ENCODE results near the gene ERBB4.
A peak's percentile ranks its signal among the peaks of the same experiment; 100 is the strongest.
"Not testable (repeated sequence)": the region's sequence is repeated elsewhere in the genome, so short reads cannot be mapped to it uniquely, and the experiment has no call there.

Gene ERBB4

GRCh38 chr2:212194396-212194795 is 344.2 kb downstream of the ERBB4 start:
- no peak for DNase-seq

- DNase-seq: no peak
These were observed 344.8 kb downstream of the ERBB4 start for GRCh38 chr2:212193803-212194202.

- no peak for DNase-seq
These were observed 345.5 kb downstream of the ERBB4 start for GRCh38 chr2:212193056-212193455.

- DNase-seq: not testable (repeated sequence)
These were observed 347.2 kb downstream of the ERBB4 start for GRCh38 chr2:212191438-212191837.

- no peak for DNase-seq
These were observed 352.4 kb downstream of the ERBB4 start for GRCh38 chr2:212186166-212186565.

- DNase-seq: peak; percentile 19
These were observed 357.0 kb downstream of the ERBB4 start for GRCh38 chr2:212181646-212182045.

GRCh38 chr2:212180408-212181083 is 358.1 kb downstream of the ERBB4 start:
- no peak for DNase-seq

GRCh38 chr2:212177724-212178123 is 360.9 kb downstream of the ERBB4 start:
- no peak for DNase-seq

GRCh38 chr2:212176151-212176550 is 362.5 kb downstream of the ERBB4 start:
- DNase-seq: no peak

GRCh38 chr2:212173756-212174510 is 364.7 kb downstream of the ERBB4 start:
- DNase-seq: peak; percentile 8

GRCh38 chr2:212173331-212173730 is 365.3 kb downstream of the ERBB4 start:
- DNase-seq: no peak

- no peak for DNase-seq
These were observed 368.2 kb downstream of the ERBB4 start for GRCh38 chr2:212170382-212170781.

GRCh38 chr2:212158081-212158480 is 380.5 kb downstream of the ERBB4 start:
- no peak for DNase-seq

GRCh38 chr2:212157012-212157411 is 381.6 kb downstream of the ERBB4 start:
- peak; percentile 72 for DNase-seq

GRCh38 chr2:212156088-212156487 is 382.5 kb downstream of the ERBB4 start:
- no peak for DNase-seq

- DNase-seq: no peak
These were observed 384.1 kb downstream of the ERBB4 start for GRCh38 chr2:212154477-212154878.

- DNase-seq: no peak
These were observed 384.7 kb downstream of the ERBB4 start for GRCh38 chr2:212153923-212154322.

GRCh38 chr2:212147921-212148513 is 390.6 kb downstream of the ERBB4 start:
- DNase-seq: peak; percentile 15

GRCh38 chr2:212146416-212146815 is 392.2 kb downstream of the ERBB4 start:
- DNase-seq: no peak

GRCh38 chr2:212145121-212145520 is 393.5 kb downstream of the ERBB4 start:
- peak; percentile 56 for DNase-seq

- no peak for DNase-seq
These were observed 396.0 kb downstream of the ERBB4 start for GRCh38 chr2:212142631-212143030.

- no peak for DNase-seq
These were observed 397.1 kb downstream of the ERBB4 start for GRCh38 chr2:212141499-212141898.

- no peak for DNase-seq
These were observed 402.3 kb downstream of the ERBB4 start for GRCh38 chr2:212136216-212136795.

All from fibroblast of skin of back (primary cell).